ENCODE measurements around the gene CCHCR1.

DNA sequence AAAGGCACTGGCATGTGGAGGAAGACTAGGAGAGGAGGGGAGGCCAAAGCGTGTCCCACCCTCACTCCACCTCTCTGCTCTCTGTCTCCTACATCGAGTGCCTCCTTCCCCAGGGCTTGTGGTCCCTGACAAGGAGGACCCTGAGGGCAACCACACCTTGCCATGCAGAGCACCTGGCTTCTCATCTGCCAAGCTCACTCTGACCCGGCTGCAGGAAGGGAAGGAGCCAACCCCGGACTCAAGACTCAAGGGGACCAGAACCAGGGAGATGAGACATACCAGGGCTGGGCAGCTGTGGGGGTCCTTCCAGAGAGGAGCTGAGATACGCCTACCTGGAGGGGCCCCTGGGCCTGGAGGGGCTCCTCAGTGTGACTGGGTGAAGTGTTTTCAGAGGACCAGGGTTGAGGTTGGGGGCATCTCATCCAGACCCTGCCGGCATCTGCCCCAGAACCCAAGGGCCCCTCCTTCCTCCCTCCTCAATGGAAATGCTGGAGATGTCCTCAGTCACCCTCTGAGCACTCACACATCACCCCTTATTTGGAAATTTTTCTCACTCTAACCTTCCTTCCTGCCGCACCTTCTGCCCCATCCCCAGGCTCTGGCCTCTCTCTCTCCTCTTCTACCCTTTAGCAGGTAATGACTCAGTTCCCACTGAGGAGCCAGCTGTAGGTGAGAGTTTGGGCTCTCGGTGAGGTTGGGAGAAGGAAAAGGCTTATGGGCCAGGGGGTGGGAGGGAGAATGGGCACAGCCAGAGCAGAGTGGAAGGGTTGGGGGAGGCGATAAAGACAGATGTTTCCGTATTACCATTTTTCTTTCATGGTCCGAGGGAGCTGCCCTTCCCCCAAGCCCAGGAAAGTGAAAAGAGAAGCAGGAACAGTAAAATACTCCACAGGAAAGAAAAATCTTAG lies 44.9 kb upstream of the CCHCR1 start:
- TF ChIP-seq, protein P1, sequence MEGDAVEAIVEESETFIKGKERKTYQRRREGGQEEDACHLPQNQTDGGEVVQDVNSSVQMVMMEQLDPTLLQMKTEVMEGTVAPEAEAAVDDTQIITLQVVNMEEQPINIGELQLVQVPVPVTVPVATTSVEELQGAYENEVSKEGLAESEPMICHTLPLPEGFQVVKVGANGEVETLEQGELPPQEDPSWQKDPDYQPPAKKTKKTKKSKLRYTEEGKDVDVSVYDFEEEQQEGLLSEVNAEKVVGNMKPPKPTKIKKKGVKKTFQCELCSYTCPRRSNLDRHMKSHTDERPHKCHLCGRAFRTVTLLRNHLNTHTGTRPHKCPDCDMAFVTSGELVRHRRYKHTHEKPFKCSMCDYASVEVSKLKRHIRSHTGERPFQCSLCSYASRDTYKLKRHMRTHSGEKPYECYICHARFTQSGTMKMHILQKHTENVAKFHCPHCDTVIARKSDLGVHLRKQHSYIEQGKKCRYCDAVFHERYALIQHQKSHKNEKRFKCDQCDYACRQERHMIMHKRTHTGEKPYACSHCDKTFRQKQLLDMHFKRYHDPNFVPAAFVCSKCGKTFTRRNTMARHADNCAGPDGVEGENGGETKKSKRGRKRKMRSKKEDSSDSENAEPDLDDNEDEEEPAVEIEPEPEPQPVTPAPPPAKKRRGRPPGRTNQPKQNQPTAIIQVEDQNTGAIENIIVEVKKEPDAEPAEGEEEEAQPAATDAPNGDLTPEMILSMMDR (IDR thresholded peaks at IDR 0.05) = no peak
- TF ChIP-seq EP300 (IDR thresholded peaks at IDR 0.05) = no peak
- TF ChIP-seq POLR2A (IDR thresholded peaks at IDR 0.05) = no peak

Data from tibial nerve (tissue), 4 donors.